ENCODE results near the gene SCP2.

The SCP2 gene

GRCh38 chr1:52919723-52920483 is 7.2 kb upstream of the SCP2 start:
- no peak for DNase-seq
- H3K79me1 ChIP-seq (replicated peaks; ENCODE audit: low read length, poor library complexity, severe bottlenecking) = peaks cover 10% of the 10 kb centered on the region
- no peak overlapping the region for H3K9ac ChIP-seq (ENCODE audit: low read length)
- no peak overlapping the region for H3K4me3 ChIP-seq (ENCODE audit: insufficient read depth in 1 of 2, low read depth in 1 of 2, low read length in 2 of 2)
- H3K36me3 ChIP-seq (ENCODE audit: control insufficient read depth in 1 of 2, insufficient read depth in 2 of 2, low read depth in 1 of 2, low read length in 2 of 2) = no peaks in the 10 kb centered on the region
- no peaks in the 10 kb centered on the region for H3K9me3 ChIP-seq (ENCODE audit: control insufficient read depth, low read length)
- H2AK5ac ChIP-seq (ENCODE audit: low read length, severe bottlenecking) = no peak overlapping the region
- H2BK120ac ChIP-seq (ENCODE audit: low read depth, low read length) = no peak overlapping the region
- no peak overlapping the region for H3K14ac ChIP-seq (ENCODE audit: low read length in 2 of 2)
- no peak overlapping the region for H2BK5ac ChIP-seq (ENCODE audit: low read depth, low read length, poor library complexity, severe bottlenecking)
- no peak overlapping the region for H4K91ac ChIP-seq (ENCODE audit: low read length)
- H3K23ac ChIP-seq (ENCODE audit: low read length in 2 of 2) = no peak overlapping the region
- no peak overlapping the region for H3K27ac ChIP-seq (ENCODE audit: low read length, poor library complexity, severe bottlenecking)
- no peak overlapping the region for H3K4me2 ChIP-seq (ENCODE audit: low read length, poor library complexity, severe bottlenecking)
- H2BK12ac ChIP-seq (ENCODE audit: low read length in 2 of 2) = no peak overlapping the region
- no peaks in the 10 kb centered on the region for H3K27me3 ChIP-seq (ENCODE audit: control insufficient read depth in 1 of 2, insufficient read depth in 1 of 2, low read length in 2 of 2)
- WGBS = 94% methylated on average over 10 of the region's 10 CpGs
- no peak overlapping the region for H3K18ac ChIP-seq (ENCODE audit: low read depth in 1 of 2, low read length in 2 of 2)
- H2BK15ac ChIP-seq (ENCODE audit: low read depth, poor library complexity, severe bottlenecking) = no peak overlapping the region
- H4K8ac ChIP-seq (ENCODE audit: low read length) = peak overlapping the region; percentile 38
- peaks cover 11% of the 10 kb centered on the region for H3K4me1 ChIP-seq (ENCODE audit: control insufficient read depth, insufficient read depth, low read depth, low read length)
- H2AFZ ChIP-seq (ENCODE audit: low read depth, low read length) = peak overlapping the region; percentile 14
- H3K4ac ChIP-seq (ENCODE audit: low read depth in 1 of 2, low read length in 2 of 2) = no peak overlapping the region

- no peak overlapping the region for H2BK12ac ChIP-seq (ENCODE audit: low read length in 2 of 2)
- peaks cover 10% of the 10 kb centered on the region for H3K79me1 ChIP-seq (replicated peaks; ENCODE audit: low read length, poor library complexity, severe bottlenecking)
- H3K4me1 ChIP-seq (ENCODE audit: control insufficient read depth, insufficient read depth, low read depth, low read length) = peaks cover 11% of the 10 kb centered on the region
- peak overlapping the region; percentile 74 to 84 for H3K4me3 ChIP-seq (ENCODE audit: insufficient read depth in 1 of 2, low read depth in 1 of 2, low read length in 2 of 2)
- peak overlapping the region; percentile 91 for H4K8ac ChIP-seq (ENCODE audit: low read length)
- H3K36me3 ChIP-seq (ENCODE audit: control insufficient read depth in 1 of 2, insufficient read depth in 2 of 2, low read depth in 1 of 2, low read length in 2 of 2) = no peaks in the 10 kb centered on the region
- H4K91ac ChIP-seq (ENCODE audit: low read length) = peak overlapping the region; percentile 82
- peak overlapping the region in 1 of 2 experiments; percentile 83 for H3K14ac ChIP-seq (ENCODE audit: low read length in 2 of 2)
- no peaks in the 10 kb centered on the region for H3K27me3 ChIP-seq (ENCODE audit: control insufficient read depth in 1 of 2, insufficient read depth in 1 of 2, low read length in 2 of 2)
- no peak overlapping the region for H2AK5ac ChIP-seq (ENCODE audit: low read length, severe bottlenecking)
- no peak overlapping the region for H2BK15ac ChIP-seq (ENCODE audit: low read depth, poor library complexity, severe bottlenecking)
- peak overlapping the region; percentile 91 for H3K4me2 ChIP-seq (ENCODE audit: low read length, poor library complexity, severe bottlenecking)
- DNase-seq = peak; percentile 28
- no peak overlapping the region for H3K27ac ChIP-seq (ENCODE audit: low read length, poor library complexity, severe bottlenecking)
- H3K18ac ChIP-seq (ENCODE audit: low read depth in 1 of 2, low read length in 2 of 2) = peak overlapping the region; percentile 76 to 77
- no peaks in the 10 kb centered on the region for H3K9me3 ChIP-seq (ENCODE audit: control insufficient read depth, low read length)
- peak overlapping the region; percentile 84 for H3K9ac ChIP-seq (ENCODE audit: low read length)
- peak overlapping the region; percentile 97 for H2AFZ ChIP-seq (ENCODE audit: low read depth, low read length)
- peak overlapping the region; percentile 29 for H2BK120ac ChIP-seq (ENCODE audit: low read depth, low read length)
- H3K4ac ChIP-seq (ENCODE audit: low read depth in 1 of 2, low read length in 2 of 2) = peak overlapping the region in 1 of 2 experiments; percentile 78
- WGBS = 25% methylated on average over 28 of the region's 35 CpGs
- H3K23ac ChIP-seq (ENCODE audit: low read length in 2 of 2) = peak overlapping the region in 1 of 2 experiments; percentile 94
- no peak overlapping the region for H2BK5ac ChIP-seq (ENCODE audit: low read depth, low read length, poor library complexity, severe bottlenecking)
Observed at GRCh38 chr1:52920791-52921291, 6.2 kb upstream of the SCP2 start.

- Histone ChIP-seq H3K9me3 (ENCODE audit: control insufficient read depth, low read length) (no peaks in the 10 kb centered on the region), H3K23ac (ENCODE audit: low read length in 2 of 2) (no peak overlapping the region), H3K79me1 (replicated peaks; ENCODE audit: low read length, poor library complexity, severe bottlenecking) (peaks cover 14% of the 10 kb centered on the region), H3K27ac (ENCODE audit: low read length, poor library complexity, severe bottlenecking) (no peak overlapping the region), H2BK15ac (ENCODE audit: low read depth, poor library complexity, severe bottlenecking) (no peak overlapping the region), H2BK120ac (ENCODE audit: low read depth, low read length) (no peak overlapping the region), H3K18ac (ENCODE audit: low read depth in 1 of 2, low read length in 2 of 2) (no peak overlapping the region), H2AFZ (ENCODE audit: low read depth, low read length) (no peak overlapping the region), H3K9ac (ENCODE audit: low read length) (no peak overlapping the region), H3K4me1 (ENCODE audit: control insufficient read depth, insufficient read depth, low read depth, low read length) (peaks cover 16% of the 10 kb centered on the region), H3K4ac (ENCODE audit: low read depth in 1 of 2, low read length in 2 of 2) (no peak overlapping the region), H3K14ac (ENCODE audit: low read length in 2 of 2) (no peak overlapping the region), H3K27me3 (ENCODE audit: control insufficient read depth in 1 of 2, insufficient read depth in 1 of 2, low read length in 2 of 2) (no peaks in the 10 kb centered on the region), H2AK5ac (ENCODE audit: low read length, severe bottlenecking) (no peak overlapping the region), H2BK5ac (ENCODE audit: low read depth, low read length, poor library complexity, severe bottlenecking) (no peak overlapping the region), H3K4me3 (ENCODE audit: insufficient read depth in 1 of 2, low read depth in 1 of 2, low read length in 2 of 2) (peak overlapping the region in 1 of 2 experiments; percentile 9), H4K8ac (ENCODE audit: low read length) (no peak overlapping the region), H4K91ac (ENCODE audit: low read length) (no peak overlapping the region), H3K36me3 (ENCODE audit: control insufficient read depth in 1 of 2, insufficient read depth in 2 of 2, low read depth in 1 of 2, low read length in 2 of 2) (no peaks in the 10 kb centered on the region), H2BK12ac (ENCODE audit: low read length in 2 of 2) (no peak overlapping the region), H3K4me2 (ENCODE audit: low read length, poor library complexity, severe bottlenecking) (no peak overlapping the region)
- DNase-seq = no peak
- 81% methylated on average over 5 of the region's 5 CpGs for whole genome bisulfite sequencing
Observed at GRCh38 chr1:52925571-52926005, 1.5 kb upstream of the SCP2 start.

GRCh38 chr1:52926864-52927211 is 238 bp upstream of the SCP2 start:
- Histone ChIP-seq H2AFZ (ENCODE audit: low read depth, low read length) (peak overlapping the region; percentile 96), H3K18ac (ENCODE audit: low read depth in 1 of 2, low read length in 2 of 2) (peak overlapping the region in 1 of 2 experiments; percentile 93), H3K4me3 (ENCODE audit: insufficient read depth in 1 of 2, low read depth in 1 of 2, low read length in 2 of 2) (peak overlapping the region; percentile 51 to 96), H3K36me3 (ENCODE audit: control insufficient read depth in 1 of 2, insufficient read depth in 2 of 2, low read depth in 1 of 2, low read length in 2 of 2) (peaks cover 0 to 3% of the 10 kb centered on the region in 2 experiments), H2BK5ac (ENCODE audit: low read depth, low read length, poor library complexity, severe bottlenecking) (no peak overlapping the region), H4K91ac (ENCODE audit: low read length) (peak overlapping the region; percentile 64), H3K4me2 (ENCODE audit: low read length, poor library complexity, severe bottlenecking) (peak overlapping the region; percentile 90), H4K8ac (ENCODE audit: low read length) (peak overlapping the region; percentile 88), H2BK15ac (ENCODE audit: low read depth, poor library complexity, severe bottlenecking) (no peak overlapping the region), H3K23ac (ENCODE audit: low read length in 2 of 2) (no peak overlapping the region), H3K4me1 (ENCODE audit: control insufficient read depth, insufficient read depth, low read depth, low read length) (peaks cover 8% of the 10 kb centered on the region), H3K79me1 (replicated peaks; ENCODE audit: low read length, poor library complexity, severe bottlenecking) (peaks cover 13% of the 10 kb centered on the region), H3K4ac (ENCODE audit: low read depth in 1 of 2, low read length in 2 of 2) (peak overlapping the region in 1 of 2 experiments; percentile 62), H2AK5ac (ENCODE audit: low read length, severe bottlenecking) (no peak overlapping the region), H3K9me3 (ENCODE audit: control insufficient read depth, low read length) (no peaks in the 10 kb centered on the region), H3K27ac (ENCODE audit: low read length, poor library complexity, severe bottlenecking) (no peak overlapping the region), H3K9ac (ENCODE audit: low read length) (peak overlapping the region; percentile 75), H2BK120ac (ENCODE audit: low read depth, low read length) (peak overlapping the region; percentile 4), H2BK12ac (ENCODE audit: low read length in 2 of 2) (peak overlapping the region in 1 of 2 experiments; percentile 90), H3K27me3 (ENCODE audit: control insufficient read depth in 1 of 2, insufficient read depth in 1 of 2, low read length in 2 of 2) (no peaks in the 10 kb centered on the region), H3K14ac (ENCODE audit: low read length in 2 of 2) (no peak overlapping the region)
- DNase-seq = no peak
- WGBS = 33% methylated on average over 11 of the region's 12 CpGs

Data from mesenchymal stem cell (in vitro differentiated cells and primary cell).